Endothelial cell of umbilical vein (primary cell): ENCODE measurements around the gene MARVELD2. TPM values are rescaled to one million over a fixed set of nuclear protein-coding genes. Genes with fewer than 3 reads are reported as not detected.
"Not testable (repeated sequence)": the region's sequence is repeated elsewhere in the genome, so short reads cannot be mapped to it uniquely, and the experiment has no call there.

ENCODE experiments used
- BruUV-seq: library from RNA; stranded (reverse); fragments of 400-500 nt; replicated peaks from 2 replicates; lab custom pipeline; 2021; lab: Mats Ljungman, UMichigan
- CTCF ChIA-PET: fragments of 300-600, 350-600 bp; sonication (Branson Sonifier 250); formaldehyde crosslinking; loops from one replicate; lab custom pipeline; 2021; ENCODE audit warnings: antibody characterized with exemption, inconsistent platforms; lab: Charles Lee
- POLR2A ChIA-PET: fragments of 300-600, 350-600 bp; sonication (Branson Sonifier 250); formaldehyde crosslinking; loops from one replicate; lab custom pipeline; 2021; ENCODE audit warnings: antibody characterized with exemption, inconsistent platforms; lab: Charles Lee
- DNase-seq: peaks from one replicate; pipeline ENCODE4 v3.0.0-alpha.2; 2011; ENCODE audit warnings: low read depth, low spot score
- FAIRE-seq: peaks from 2 replicates; lab custom pipeline; 2011; peaks lifted over from hg19 to GRCh38; lab: Jason Lieb, UNC
- H2AFZ ChIP-seq: 2 replicates; pipeline ENCODE4 v1.6.0; 2012; ENCODE audit warnings: low read depth, low read length, control low read depth, inconsistent platforms
- H3K27ac ChIP-seq: 2 replicates; pipeline ENCODE4 v1.5.1; 2011; ENCODE audit warnings: low read depth, mild to moderate bottlenecking, control low read depth, low read length, moderate library complexity; ENCODE audit not compliant: insufficient read depth
- H3K27me3 ChIP-seq, 2 experiments: 2 replicates each; pipeline versions ENCODE4 v1.6.0 to v1.6.1; 2011; ENCODE audit warnings: low read length in 2 of 2, mixed read lengths in 1 of 2; ENCODE audit not compliant: control insufficient read depth in 2 of 2, insufficient read depth in 2 of 2
- H3K36me3 ChIP-seq, 2 experiments: 2 replicates in 1 of 2; 3 replicates in 1 of 2; pipeline ENCODE4 v1.5.1; 2011; ENCODE audit warnings: low read length in 2 of 2, mild to moderate bottlenecking in 1 of 2, moderate library complexity in 1 of 2; ENCODE audit not compliant: control insufficient read depth in 2 of 2, insufficient read depth in 2 of 2; ENCODE audit errors: extremely low read depth in 1 of 2
- H3K4me1 ChIP-seq: 3 replicates; pipeline ENCODE4 v1.5.1; 2011; ENCODE audit warnings: mild to moderate bottlenecking, low read length; ENCODE audit not compliant: control insufficient read depth, insufficient read depth; ENCODE audit errors: extremely low read depth
- H3K4me2 ChIP-seq: 2 replicates; pipeline ENCODE4 v1.6.1; 2011; ENCODE audit warnings: low read length, control low read depth, mixed read lengths; ENCODE audit not compliant: insufficient read depth
- H3K4me3 ChIP-seq, 3 experiments: fragments of 200-600 bp in 1 of 3; sonication (generic), shearing (Covaris generic) in 1 of 3; replicated peaks in 1 of 3; 2 replicates each; pipeline ENCODE4 v1.5.1; 2011 to 2016; ENCODE audit warnings: control low read depth in 3 of 3, low read length in 3 of 3, mild to moderate bottlenecking in 2 of 3, inconsistent platforms in 1 of 3, low read depth in 1 of 3, moderate library complexity in 1 of 3; ENCODE audit not compliant: insufficient read depth in 1 of 3
- H3K79me2 ChIP-seq: 2 replicates; pipeline ENCODE4 v1.6.0; 2012; ENCODE audit warnings: low read length, inconsistent platforms; ENCODE audit not compliant: control insufficient read depth, insufficient read depth
- H3K9ac ChIP-seq: replicated peaks from 2 replicates; pipeline ENCODE3; 2011; ENCODE audit warnings: low read length, control low read depth; ENCODE audit not compliant: insufficient read depth; ENCODE audit errors: extremely low read depth
- H3K9me1 ChIP-seq: replicated peaks from 3 replicates; pipeline ENCODE4 v1.6.0; 2011; ENCODE audit warnings: mild to moderate bottlenecking, low read length; ENCODE audit not compliant: control insufficient read depth, insufficient read depth; ENCODE audit errors: extremely low read depth
- H3K9me3 ChIP-seq: replicated peaks from 2 replicates; pipeline ENCODE4 v1.5.1; 2012; ENCODE audit warnings: low read length, inconsistent platforms; ENCODE audit not compliant: control insufficient read depth, insufficient read depth
- H4K20me1 ChIP-seq: replicated peaks from 2 replicates; pipeline ENCODE3; 2011; ENCODE audit warnings: mild to moderate bottlenecking, low read length; ENCODE audit not compliant: control insufficient read depth, insufficient read depth; ENCODE audit errors: extremely low read depth
- EZH2 ChIP-seq: IDR thresholded peaks from 2 replicates; pipeline ENCODE4 v1.6.1; 2012; ENCODE audit warnings: borderline replicate concordance, low read depth, mild to moderate bottlenecking, moderate library complexity, low read length, inconsistent platforms; ENCODE audit not compliant: severe bottlenecking
- FOS ChIP-seq: IDR thresholded peaks from 2 replicates; pipeline ENCODE4 v1.6.1; 2011; ENCODE audit warnings: mild to moderate bottlenecking, low read length, moderate library complexity, borderline replicate concordance; ENCODE audit not compliant: insufficient read depth
- GATA2 ChIP-seq: IDR thresholded peaks from 2 replicates; pipeline ENCODE4 v1.7.0; 2011; ENCODE audit warnings: low read depth, mild to moderate bottlenecking, moderate library complexity, mixed read lengths, low read length; ENCODE audit not compliant: insufficient read length, insufficient read depth
- JUN ChIP-seq: IDR thresholded peaks from 2 replicates; pipeline ENCODE4 v1.6.1; 2011; ENCODE audit warnings: borderline replicate concordance, low read depth; ENCODE audit not compliant: insufficient read length, insufficient read depth
- MAX ChIP-seq: IDR thresholded peaks from 2 replicates; pipeline ENCODE4 v1.6.1; 2011; ENCODE audit not compliant: insufficient read depth, insufficient read length
- MYC ChIP-seq: IDR thresholded peaks from one replicate; pipeline ENCODE4 v1.6.1; 2011; ENCODE audit warnings: mild to moderate bottlenecking, low read depth, low read length
- POLR2A ChIP-seq: IDR thresholded peaks from 2 replicates; pipeline ENCODE4 v1.6.1; 2012; ENCODE audit warnings: low read depth, mild to moderate bottlenecking, control low read depth, low read length
- POLR2AphosphoS5 ChIP-seq: IDR thresholded peaks from 2 replicates; pipeline ENCODE4 v1.6.1; 2012; ENCODE audit warnings: low read depth, mild to moderate bottlenecking, control low read depth, low read length, moderate library complexity; ENCODE audit not compliant: insufficient read depth
- dilution Hi-C: fragments of 300-500 bp; cut with MboI; formaldehyde crosslinking; loops from one replicate; pipeline ENCODE4 v1.15.0; 2019; ENCODE audit warnings: low sequenced_read_pairs; ENCODE audit not compliant: extremely low pct_ligation_motif_present
- intact Hi-C: fragments of 100-400 bp; cut with micrococcal nuclease; formaldehyde crosslinking; loops from one replicate; pipeline ENCODE4 v1.10.0; 2022
- polyA plus RNA-seq, 4 experiments: library from polyadenylated mRNA; depleted of rRNA in 3 of 4; stranded (reverse) in 3 of 4; unstranded in 1 of 4; fragments of >200 nt; gene quantifications; 2 replicates each; pipeline versions ENCODE4 v1.2.1 to v1.2.3, GENCODE V29; 2011 to 2012; ENCODE audit warnings: missing spikeins in 1 of 4
- total RNA-seq: library from RNA; stranded (reverse); gene quantifications from 2 replicates; pipeline ENCODE4 v1.2.3, GENCODE V29; 2021
- TF ChIP-seq, protein P1 (sequence below), 2 donors: IDR thresholded peaks; 1 replicate in 1 of 2; 2 replicates in 1 of 2; pipeline ENCODE4 v1.5.1; 2011; ENCODE audit warnings: low read length in 2 of 2, mild to moderate bottlenecking in 2 of 2, moderate library complexity in 2 of 2, control low read depth in 1 of 2, inconsistent platforms in 1 of 2, low read depth in 1 of 2; ENCODE audit not compliant: insufficient read depth in 1 of 2; ENCODE audit errors: extremely low read depth in 1 of 2

Gene MARVELD2
- total and polyA plus RNA-seq, 2 donors (not counting 3 experiments of a cell fraction or from before 2014, with no cell fraction given), result 5.7 to 7.1 TPM

DNA sequence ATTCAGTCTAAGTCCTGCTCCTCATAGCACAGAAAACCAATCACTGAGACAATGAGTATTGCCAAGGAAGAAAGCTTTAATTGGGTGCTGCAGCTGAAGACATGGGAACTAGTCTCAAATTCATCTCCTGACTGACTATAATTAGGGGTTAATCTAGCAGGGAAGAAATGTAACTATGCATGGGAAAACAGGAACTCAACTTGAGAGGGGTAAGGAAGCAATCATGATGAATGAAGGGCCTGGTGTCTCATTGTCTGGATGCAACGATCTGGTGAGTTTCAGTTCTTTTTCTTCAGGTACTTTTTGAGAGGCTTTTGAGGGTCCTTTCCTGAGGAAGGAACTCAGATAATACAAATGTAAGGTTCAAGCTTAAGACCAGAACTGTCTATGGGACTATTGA, 53.7 kb downstream of the MARVELD2 start:
- dilution Hi-C loops, result no loop called here
- H3K4me1 ChIP-seq, result no peaks in the 10 kb centered on the region
- POLR2A ChIA-PET, result no interaction called here
- no peak overlapping the region for H3K9ac ChIP-seq
- FAIRE-seq (no peak), DNase-seq (no peak)
- CTCF ChIA-PET, result interaction anchor here (1.3 kb wide), 1 partner anchor 10 kb away, joined by 3 read pairs; no protein-coding TSS in a partner anchor
- no peaks in the 10 kb centered on the region for H4K20me1 ChIP-seq
- H3K79me2 ChIP-seq, result no peaks in the 10 kb centered on the region
- H3K9me1 ChIP-seq, result no peaks in the 10 kb centered on the region
- intact Hi-C loops, result no loop called here
- H3K36me3 ChIP-seq, result no peaks in the 10 kb centered on the region
- no peak overlapping the region for H3K27ac ChIP-seq
- TF ChIP-seq POLR2AphosphoS5 (no peak), MAX (no peak), GATA2 (no peak), POLR2A (no peak), FOS (no peak), EZH2 (no peak), JUN (no peak), MYC (no peak)
- TF ChIP-seq, protein P1, sequence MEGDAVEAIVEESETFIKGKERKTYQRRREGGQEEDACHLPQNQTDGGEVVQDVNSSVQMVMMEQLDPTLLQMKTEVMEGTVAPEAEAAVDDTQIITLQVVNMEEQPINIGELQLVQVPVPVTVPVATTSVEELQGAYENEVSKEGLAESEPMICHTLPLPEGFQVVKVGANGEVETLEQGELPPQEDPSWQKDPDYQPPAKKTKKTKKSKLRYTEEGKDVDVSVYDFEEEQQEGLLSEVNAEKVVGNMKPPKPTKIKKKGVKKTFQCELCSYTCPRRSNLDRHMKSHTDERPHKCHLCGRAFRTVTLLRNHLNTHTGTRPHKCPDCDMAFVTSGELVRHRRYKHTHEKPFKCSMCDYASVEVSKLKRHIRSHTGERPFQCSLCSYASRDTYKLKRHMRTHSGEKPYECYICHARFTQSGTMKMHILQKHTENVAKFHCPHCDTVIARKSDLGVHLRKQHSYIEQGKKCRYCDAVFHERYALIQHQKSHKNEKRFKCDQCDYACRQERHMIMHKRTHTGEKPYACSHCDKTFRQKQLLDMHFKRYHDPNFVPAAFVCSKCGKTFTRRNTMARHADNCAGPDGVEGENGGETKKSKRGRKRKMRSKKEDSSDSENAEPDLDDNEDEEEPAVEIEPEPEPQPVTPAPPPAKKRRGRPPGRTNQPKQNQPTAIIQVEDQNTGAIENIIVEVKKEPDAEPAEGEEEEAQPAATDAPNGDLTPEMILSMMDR (IDR thresholded peaks at IDR 0.05; ENCODE audit: extremely low read depth in 1 of 2, insufficient read depth in 1 of 2, low read depth in 1 of 2, low read length in 2 of 2), result no peak
- no peaks in the 10 kb centered on the region for H3K27me3 ChIP-seq
- no peak overlapping the region for H3K4me2 ChIP-seq
- H3K4me3 ChIP-seq, result no peak overlapping the region
- no TSS peak for BruUV-seq
- no peaks in the 10 kb centered on the region for H3K9me3 ChIP-seq
- H2AFZ ChIP-seq, result no peak overlapping the region

GRCh38 chr5:69471516-69471915, 56.6 kb downstream of the MARVELD2 start:
- CTCF ChIA-PET, H3K79me2 ChIP-seq, H4K20me1 ChIP-seq, H3K4me3 ChIP-seq, H3K9me1 ChIP-seq, H3K27ac ChIP-seq, FAIRE-seq, H3K4me1 ChIP-seq, H3K36me3 ChIP-seq, H3K4me2 ChIP-seq, dilution Hi-C loops, DNase-seq, POLR2A ChIA-PET, BruUV-seq, H3K9ac ChIP-seq, intact Hi-C loops, H3K9me3 ChIP-seq, H3K27me3 ChIP-seq, H2AFZ ChIP-seq: not testable (repeated sequence)

DNA sequence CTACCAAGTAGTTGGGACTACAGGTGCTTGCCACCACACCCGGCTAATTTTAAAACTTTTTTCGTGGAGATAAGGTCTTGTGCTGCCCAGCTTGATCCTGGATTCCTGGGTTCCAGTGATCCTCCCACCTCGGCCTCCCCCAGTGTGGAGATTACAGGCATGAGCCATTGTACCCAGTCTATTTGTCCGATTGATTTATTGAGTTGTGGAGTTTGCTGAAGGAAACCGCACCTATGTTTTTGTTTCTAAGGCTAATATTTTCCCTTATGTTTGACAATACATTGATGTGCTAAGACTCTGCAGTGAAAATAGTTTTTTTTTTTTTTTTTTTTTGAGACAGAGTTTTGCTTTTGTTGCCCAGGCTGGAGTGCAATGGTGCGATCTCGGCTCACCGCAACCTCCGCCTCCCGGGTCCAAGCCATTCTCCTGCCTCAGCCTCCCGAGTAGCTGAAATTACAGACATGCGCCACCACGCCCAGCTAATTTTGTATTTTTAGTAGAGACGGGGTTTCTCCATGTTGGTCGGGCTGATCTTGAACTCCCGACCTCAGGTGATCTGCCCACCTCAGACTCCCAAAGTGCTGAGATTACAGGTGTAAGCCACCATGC, 57.7 kb downstream of the MARVELD2 start:
- dilution Hi-C loops, POLR2A ChIA-PET: not testable (repeated sequence)

More for the DNA sequence above, 57.7 kb downstream of the MARVELD2 start:
- H3K27ac ChIP-seq, H3K9me3 ChIP-seq, DNase-seq, H2AFZ ChIP-seq, H4K20me1 ChIP-seq, H3K4me1 ChIP-seq, H3K4me2 ChIP-seq, BruUV-seq, H3K9me1 ChIP-seq, FAIRE-seq, H3K27me3 ChIP-seq, H3K79me2 ChIP-seq, intact Hi-C loops, H3K4me3 ChIP-seq, H3K36me3 ChIP-seq, H3K9ac ChIP-seq, CTCF ChIA-PET: not testable (repeated sequence)
